SU-DHL-6 (cell line): Measurements from ENCODE around the gene HELZ2.

Experiments used
- EZH2phosphoT487 ChIP-seq: fragments of 200-600 bp; sonication (generic), shearing (Covaris generic); conservative IDR thresholded peaks from 2 replicates; pipeline ENCODE4 v1.6.1; 2018; ENCODE audit warnings: mild to moderate bottlenecking, antibody characterized with exemption, low read length, moderate library complexity, mixed read lengths
- TF ChIP-seq, protein P1 (sequence below): fragments of 200-600 bp; sonication (generic); IDR thresholded peaks from one replicate; pipeline ENCODE4 v1.5.1; 2017; ENCODE audit warnings: antibody characterized with exemption, mild to moderate bottlenecking, low read length, moderate library complexity; ENCODE audit not compliant: insufficient read depth, poor library complexity, severe bottlenecking

DNA sequence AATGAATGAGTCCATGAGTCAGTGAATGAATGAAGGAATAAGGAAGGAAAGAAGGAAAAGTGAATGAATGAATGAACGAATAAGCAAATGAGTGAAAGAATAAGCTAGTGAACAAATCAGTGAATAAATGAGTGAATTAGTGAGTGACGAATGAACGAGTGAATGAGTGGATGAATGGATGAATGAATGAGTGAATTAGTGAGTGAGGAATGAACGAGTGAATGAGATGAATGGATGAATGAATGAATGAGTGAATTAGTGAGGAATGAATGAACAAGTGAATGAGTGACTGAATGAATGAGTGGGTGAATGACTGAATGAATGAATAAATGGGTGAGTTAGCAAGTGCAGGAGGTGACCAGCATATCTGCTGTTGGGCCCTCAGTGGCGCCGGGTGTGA, 30.3 kb downstream of the HELZ2 start:
- TF ChIP-seq, protein P1, sequence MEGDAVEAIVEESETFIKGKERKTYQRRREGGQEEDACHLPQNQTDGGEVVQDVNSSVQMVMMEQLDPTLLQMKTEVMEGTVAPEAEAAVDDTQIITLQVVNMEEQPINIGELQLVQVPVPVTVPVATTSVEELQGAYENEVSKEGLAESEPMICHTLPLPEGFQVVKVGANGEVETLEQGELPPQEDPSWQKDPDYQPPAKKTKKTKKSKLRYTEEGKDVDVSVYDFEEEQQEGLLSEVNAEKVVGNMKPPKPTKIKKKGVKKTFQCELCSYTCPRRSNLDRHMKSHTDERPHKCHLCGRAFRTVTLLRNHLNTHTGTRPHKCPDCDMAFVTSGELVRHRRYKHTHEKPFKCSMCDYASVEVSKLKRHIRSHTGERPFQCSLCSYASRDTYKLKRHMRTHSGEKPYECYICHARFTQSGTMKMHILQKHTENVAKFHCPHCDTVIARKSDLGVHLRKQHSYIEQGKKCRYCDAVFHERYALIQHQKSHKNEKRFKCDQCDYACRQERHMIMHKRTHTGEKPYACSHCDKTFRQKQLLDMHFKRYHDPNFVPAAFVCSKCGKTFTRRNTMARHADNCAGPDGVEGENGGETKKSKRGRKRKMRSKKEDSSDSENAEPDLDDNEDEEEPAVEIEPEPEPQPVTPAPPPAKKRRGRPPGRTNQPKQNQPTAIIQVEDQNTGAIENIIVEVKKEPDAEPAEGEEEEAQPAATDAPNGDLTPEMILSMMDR = no peak
- TF ChIP-seq EZH2phosphoT487 = no peak
